Memory B cell (primary cell): Measurements from ENCODE around the gene CDKN2AIPNL.

ENCODE experiments used
- ATAC-seq: fragments of 150-1000 bp; cut with Tn5 transposase; 2 replicates; pipeline ENCODE4 v1.10.0; 2021; ENCODE audit warnings: low read depth, mild to moderate bottlenecking, moderate library complexity
- DNase-seq, 2 donors: peaks; one replicate each; pipeline ENCODE4 v3.0.0; 2022; ENCODE audit warnings: low spot score in 2 of 2
- H3K27ac Mint-ChIP-seq: one replicate; pipeline ENCODE4 v1.8.0; 2022; ENCODE audit warnings: mild to moderate bottlenecking, moderate library complexity, mixed read lengths
- H3K27me3 Mint-ChIP-seq: one replicate; pipeline ENCODE4 v1.8.0; 2022; ENCODE audit warnings: mixed read lengths
- H3K36me3 Mint-ChIP-seq: one replicate; pipeline ENCODE4 v1.8.0; 2022; ENCODE audit warnings: mild to moderate bottlenecking, mixed read lengths
- H3K4me1 Mint-ChIP-seq: one replicate; pipeline ENCODE4 v1.8.0; 2022; ENCODE audit warnings: mixed read lengths
- H3K4me3 Mint-ChIP-seq: one replicate; pipeline ENCODE4 v1.8.0; 2022; ENCODE audit warnings: mild to moderate bottlenecking, moderate library complexity, mixed read lengths
- H3K9me3 Mint-ChIP-seq: one replicate; pipeline ENCODE4 v1.8.0; 2022; ENCODE audit warnings: mixed read lengths

The CDKN2AIPNL gene

DNA sequence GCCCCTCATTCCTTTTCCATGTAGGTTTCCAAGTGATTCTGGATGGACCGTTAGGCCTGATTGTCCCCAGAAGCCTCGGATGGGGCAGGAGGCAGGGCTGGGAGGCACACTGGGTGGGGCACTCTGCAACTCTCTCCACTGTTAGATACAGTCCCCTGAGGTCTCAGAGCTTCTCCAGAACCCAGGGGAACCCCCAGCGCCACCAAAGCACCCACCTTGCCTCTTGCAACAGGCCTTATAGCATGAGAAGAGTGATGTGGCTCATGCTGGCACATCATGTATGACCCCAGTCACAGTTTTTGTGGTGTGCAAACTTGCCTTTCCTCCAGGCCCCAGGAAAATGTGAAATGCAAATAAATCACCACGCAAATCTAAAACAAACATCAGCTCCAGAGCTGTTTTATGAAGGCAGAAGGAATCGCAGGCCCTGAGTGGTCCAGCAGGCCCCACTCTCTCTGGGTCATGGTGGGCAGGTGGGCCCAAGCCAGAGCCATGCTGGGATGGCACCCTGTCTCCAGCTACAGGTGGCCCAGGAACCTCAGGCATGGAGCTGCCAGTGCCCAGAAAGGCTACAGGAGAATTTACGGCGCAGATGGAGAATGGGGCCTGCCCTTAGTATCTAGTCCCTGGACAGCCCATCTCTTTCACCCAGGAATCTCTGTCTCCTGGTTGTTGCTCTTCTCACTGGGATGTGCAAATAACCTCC is 36.3 kb upstream of the CDKN2AIPNL start:
- peak in 1 of 2 donors; percentile 45 for DNase-seq
- Mint-ChIP-seq H3K36me3 (no peaks in the 10 kb centered on the region), H3K27ac (peak overlapping the region; percentile 90), H3K4me3 (peak overlapping the region; percentile 46), H3K27me3 (no peaks in the 10 kb centered on the region), H3K9me3 (no peaks in the 10 kb centered on the region), H3K4me1 (peaks cover 41% of the 10 kb centered on the region)
- peak; percentile 62 for ATAC-seq

GRCh38 chr5:134446938-134447337 is 35.3 kb upstream of the CDKN2AIPNL start:
- Mint-ChIP-seq H3K4me3 (peak overlapping the region; percentile 67), H3K4me1 (peaks cover 41% of the 10 kb centered on the region), H3K36me3 (no peaks in the 10 kb centered on the region), H3K9me3 (no peaks in the 10 kb centered on the region), H3K27me3 (no peaks in the 10 kb centered on the region), H3K27ac (peak overlapping the region; percentile 90)
- ATAC-seq: peak; percentile 75
- DNase-seq: peak; percentile 59 to 60

- no peaks in the 10 kb centered on the region for H3K9me3 Mint-ChIP-seq
- ATAC-seq: peak; percentile 75
- H3K4me1 Mint-ChIP-seq: peaks cover 44% of the 10 kb centered on the region
- no peaks in the 10 kb centered on the region for H3K27me3 Mint-ChIP-seq
- no peaks in the 10 kb centered on the region for H3K36me3 Mint-ChIP-seq
- peak overlapping the region; percentile 77 for H3K4me3 Mint-ChIP-seq
- peak overlapping the region; percentile 90 for H3K27ac Mint-ChIP-seq
- peak; percentile 32 to 49 for DNase-seq
These were observed 34.5 kb upstream of the CDKN2AIPNL start for GRCh38 chr5:134445856-134446818.

- H3K4me3 Mint-ChIP-seq: peak overlapping the region; percentile 30
- ATAC-seq (no peak), DNase-seq (no peak)
- peaks cover 44% of the 10 kb centered on the region for H3K4me1 Mint-ChIP-seq
- H3K27ac Mint-ChIP-seq: peak overlapping the region; percentile 86
- no peaks in the 10 kb centered on the region for H3K9me3 Mint-ChIP-seq
- H3K27me3 Mint-ChIP-seq: no peaks in the 10 kb centered on the region
- no peaks in the 10 kb centered on the region for H3K36me3 Mint-ChIP-seq
These were observed 33.3 kb upstream of the CDKN2AIPNL start for GRCh38 chr5:134444941-134445471.

DNA sequence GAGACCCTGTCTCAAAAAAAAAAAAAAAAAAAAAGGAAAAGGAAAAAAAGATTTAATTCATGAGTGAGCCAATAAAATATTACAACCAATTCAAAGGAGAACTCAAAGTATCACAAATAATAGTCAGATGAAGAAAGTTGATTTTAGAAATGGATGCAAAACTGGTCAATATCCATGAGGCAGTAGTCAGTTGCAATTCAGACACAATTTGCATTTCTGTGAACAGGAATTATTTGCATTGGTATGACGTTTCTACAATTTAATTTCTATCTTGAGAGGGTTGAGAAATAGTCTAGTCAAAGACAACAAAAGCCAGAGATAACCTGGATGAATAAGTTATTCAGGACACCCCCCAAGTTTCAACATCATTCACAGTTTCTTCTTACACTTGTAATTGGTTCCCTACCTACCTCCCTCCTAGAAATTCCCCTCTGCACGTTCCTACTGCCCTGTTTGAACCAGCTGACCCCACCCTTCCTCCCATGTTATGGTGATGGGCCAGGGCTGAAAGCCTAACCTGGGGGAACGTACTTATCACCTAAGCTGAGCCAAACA is 28.6 kb upstream of the CDKN2AIPNL start:
- no peak for ATAC-seq
- no peaks in the 10 kb centered on the region for H3K36me3 Mint-ChIP-seq
- DNase-seq: no peak
- H3K27ac Mint-ChIP-seq: no peak overlapping the region
- H3K4me1 Mint-ChIP-seq: peaks cover 28% of the 10 kb centered on the region
- no peaks in the 10 kb centered on the region for H3K9me3 Mint-ChIP-seq
- H3K4me3 Mint-ChIP-seq: no peak overlapping the region
- no peaks in the 10 kb centered on the region for H3K27me3 Mint-ChIP-seq

DNA sequence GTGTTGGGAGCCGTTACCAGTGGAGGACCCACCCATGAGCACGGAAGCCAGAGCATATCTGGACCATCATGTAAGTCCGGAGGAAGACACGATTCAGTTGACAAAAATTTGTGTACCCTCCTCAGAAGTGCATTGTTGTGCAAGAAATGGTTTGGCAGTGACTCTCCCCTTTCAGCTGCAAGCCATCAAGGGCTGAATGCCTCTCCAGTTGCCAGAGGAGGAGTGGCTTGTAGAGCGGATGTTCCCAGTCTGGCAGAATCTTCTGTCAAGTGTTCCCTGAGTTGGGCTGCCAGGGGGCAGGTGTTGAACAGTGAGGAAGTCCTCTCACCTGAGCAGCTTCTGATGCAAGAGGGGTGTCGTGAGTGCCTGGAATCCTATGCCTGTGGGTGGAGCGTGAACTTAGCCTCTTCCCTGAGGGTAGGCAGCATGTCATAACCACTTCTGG is 27.6 kb upstream of the CDKN2AIPNL start:
- no peaks in the 10 kb centered on the region for H3K27me3 Mint-ChIP-seq
- H3K4me1 Mint-ChIP-seq: peaks cover 22% of the 10 kb centered on the region
- no peaks in the 10 kb centered on the region for H3K9me3 Mint-ChIP-seq
- H3K27ac Mint-ChIP-seq: peak overlapping the region; percentile 68
- no peak overlapping the region for H3K4me3 Mint-ChIP-seq
- DNase-seq (no peak), ATAC-seq (no peak)
- no peaks in the 10 kb centered on the region for H3K36me3 Mint-ChIP-seq

GRCh38 chr5:134438721-134439123 is 27.0 kb upstream of the CDKN2AIPNL start:
- Mint-ChIP-seq H3K4me1 (peaks cover 22% of the 10 kb centered on the region), H3K27me3 (no peaks in the 10 kb centered on the region), H3K36me3 (no peaks in the 10 kb centered on the region), H3K9me3 (no peaks in the 10 kb centered on the region), H3K4me3 (no peak overlapping the region), H3K27ac (peak overlapping the region; percentile 92)
- ATAC-seq (no peak), DNase-seq (no peak)

GRCh38 chr5:134437847-134438581 is 26.3 kb upstream of the CDKN2AIPNL start:
- Mint-ChIP-seq H3K36me3 (no peaks in the 10 kb centered on the region), H3K27ac (peak overlapping the region; percentile 92), H3K4me1 (peaks cover 18% of the 10 kb centered on the region), H3K9me3 (no peaks in the 10 kb centered on the region), H3K27me3 (no peaks in the 10 kb centered on the region), H3K4me3 (no peak overlapping the region)
- ATAC-seq (no peak), DNase-seq (no peak)

- Mint-ChIP-seq H3K4me3 (no peak overlapping the region), H3K9me3 (no peaks in the 10 kb centered on the region), H3K36me3 (no peaks in the 10 kb centered on the region)
These were observed 25.7 kb upstream of the CDKN2AIPNL start for GRCh38 chr5:134437340-134437846.

DNA sequence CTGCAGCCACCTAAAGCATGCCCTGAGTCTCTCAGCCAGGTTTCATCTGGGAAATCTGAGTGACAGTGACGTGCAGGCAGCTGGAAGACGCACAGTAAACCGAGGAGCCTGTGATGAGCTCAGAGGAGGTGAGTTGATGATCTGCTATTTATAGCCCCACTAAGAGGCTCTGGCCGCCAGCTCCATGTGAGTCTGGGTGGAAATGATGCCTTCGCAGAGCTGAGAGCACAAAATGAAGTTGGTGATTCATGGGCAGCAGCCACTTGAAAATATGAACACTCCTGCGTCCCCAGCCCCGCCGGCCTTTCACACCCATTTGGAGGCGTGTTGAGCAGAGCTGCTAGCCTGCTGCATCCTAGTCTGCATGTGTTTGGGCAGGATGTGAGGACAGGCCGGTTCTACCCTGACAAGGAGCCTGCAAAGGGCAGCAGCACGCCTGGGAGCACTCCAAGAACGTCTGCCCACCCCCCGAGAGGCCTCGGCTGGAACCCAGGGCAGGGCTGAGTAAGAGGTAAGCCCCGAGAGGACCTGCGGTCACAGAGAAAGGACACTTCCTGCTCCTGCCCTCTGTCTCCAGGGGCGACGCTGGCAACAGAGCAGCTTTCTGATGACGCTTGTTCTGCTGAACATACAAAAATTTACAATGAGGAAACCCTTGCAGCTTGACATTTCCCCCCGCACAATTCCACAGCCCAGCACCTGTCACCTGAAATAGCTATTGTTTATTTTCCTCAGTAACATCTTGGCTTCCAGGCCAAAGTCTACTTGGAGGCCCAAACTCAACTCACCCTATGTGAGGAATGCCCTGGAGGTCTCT is 25.1 kb upstream of the CDKN2AIPNL start:
- peak; percentile 91 for ATAC-seq
- Mint-ChIP-seq H3K4me3 (peak overlapping the region; percentile 71), H3K27ac (peak overlapping the region; percentile 92), H3K36me3 (no peaks in the 10 kb centered on the region), H3K9me3 (no peaks in the 10 kb centered on the region), H3K4me1 (peaks cover 17% of the 10 kb centered on the region), H3K27me3 (no peaks in the 10 kb centered on the region)
- DNase-seq: peak; percentile 54 to 59

More at GRCh38 chr5:134437340-134437846, 25.7 kb upstream of the CDKN2AIPNL start:
- Mint-ChIP-seq H3K27ac (peak overlapping the region; percentile 92), H3K27me3 (no peaks in the 10 kb centered on the region), H3K4me1 (peaks cover 18% of the 10 kb centered on the region)
- no peak for ATAC-seq
- DNase-seq: no peak

- Mint-ChIP-seq H3K36me3 (no peaks in the 10 kb centered on the region), H3K4me3 (no peak overlapping the region), H3K27ac (peak overlapping the region; percentile 92), H3K9me3 (no peaks in the 10 kb centered on the region), H3K27me3 (no peaks in the 10 kb centered on the region), H3K4me1 (peaks cover 15% of the 10 kb centered on the region)
- ATAC-seq: no peak
- DNase-seq: no peak
These were observed 23.9 kb upstream of the CDKN2AIPNL start for GRCh38 chr5:134435560-134435959.

GRCh38 chr5:134432677-134433359 is 21.1 kb upstream of the CDKN2AIPNL start:
- no peaks in the 10 kb centered on the region for H3K27me3 Mint-ChIP-seq
- H3K4me3 Mint-ChIP-seq: no peak overlapping the region
- H3K36me3 Mint-ChIP-seq: no peaks in the 10 kb centered on the region
- peak overlapping the region; percentile 84 for H3K27ac Mint-ChIP-seq
- ATAC-seq (no peak), DNase-seq (no peak)
- no peaks in the 10 kb centered on the region for H3K9me3 Mint-ChIP-seq
- peaks cover 11% of the 10 kb centered on the region for H3K4me1 Mint-ChIP-seq
